IMR-90 (cell line): ENCODE data around the gene SNRPA1. TPM values are rescaled to one million over a fixed set of nuclear protein-coding genes. Genes with fewer than 3 reads are reported as not detected.

Source experiments
- ATAC-seq: fragments of 200-7000 bp; cut with Tn5 transposase; 2 replicates; pipeline ENCODE4 v1.9.1; 2020; ENCODE audit warnings: low read depth, mild to moderate bottlenecking, moderate library complexity
- BruUV-seq: library from RNA; stranded (reverse); fragments of 400-500 nt; replicated peaks from 2 replicates; lab custom pipeline; 2021; lab: Mats Ljungman, UMichigan
- CTCF ChIA-PET: fragments of 300-600 bp; formaldehyde crosslinking; extraction: SDS; loops from one replicate; lab custom pipeline; 2021; ENCODE audit warnings: antibody characterized with exemption; lab: Yijun Ruan, JAX
- POLR2A ChIA-PET: fragments of 300-600 bp; sonication (Branson Sonifier 250); formaldehyde crosslinking; loops from one replicate; lab custom pipeline; 2022; ENCODE audit warnings: antibody characterized with exemption; ENCODE audit not compliant: unreplicated experiment; lab: Charles Lee
- DNase-seq: peaks from one replicate; pipeline ENCODE4 v3.0.0; 2013
- H2AFZ ChIP-seq: replicated peaks from 2 replicates; pipeline ENCODE3; 2013; ENCODE audit warnings: low read length, mild to moderate bottlenecking; ENCODE audit not compliant: poor library complexity
- H2AK5ac ChIP-seq: 2 replicates; pipeline ENCODE4 v1.6.1; 2013; ENCODE audit warnings: low read depth, low read length, inconsistent platforms
- H2AK9ac ChIP-seq: replicated peaks from 2 replicates; pipeline ENCODE3; 2013; ENCODE audit warnings: mild to moderate bottlenecking, low read depth, low read length, moderate library complexity; ENCODE audit not compliant: poor library complexity
- H2BK120ac ChIP-seq: 2 replicates; pipeline ENCODE4 v1.6.1; 2013; ENCODE audit warnings: low read depth, low read length, inconsistent platforms
- H2BK15ac ChIP-seq: 3 replicates; pipeline ENCODE4 v1.6.1; 2013; ENCODE audit warnings: low read depth, low read length, inconsistent platforms
- H2BK20ac ChIP-seq: 2 replicates; pipeline ENCODE4 v1.6.1; 2013; ENCODE audit warnings: low read depth, mild to moderate bottlenecking, inconsistent platforms, low read length, moderate library complexity
- H2BK5ac ChIP-seq: 2 replicates; pipeline ENCODE4 v1.6.1; 2013; ENCODE audit warnings: mild to moderate bottlenecking, low read depth, low read length, inconsistent platforms; ENCODE audit not compliant: poor library complexity, severe bottlenecking
- H3K14ac ChIP-seq: replicated peaks from 2 replicates; pipeline ENCODE4 v1.6.1; 2013; ENCODE audit warnings: low read depth, low read length, inconsistent platforms
- H3K18ac ChIP-seq: 2 replicates; pipeline ENCODE4 v1.6.1; 2013; ENCODE audit warnings: low read depth, low read length, control low read depth
- H3K23ac ChIP-seq: 2 replicates; pipeline ENCODE4 v1.6.1; 2013; ENCODE audit warnings: low read depth, low read length, inconsistent platforms
- H3K27ac ChIP-seq: 2 replicates; pipeline ENCODE4 v1.5.1; 2013; ENCODE audit warnings: mild to moderate bottlenecking, control low read depth, low read length; ENCODE audit not compliant: insufficient read depth
- H3K27me3 ChIP-seq: 2 replicates; pipeline ENCODE4 v1.6.1; 2013; ENCODE audit warnings: low read length; ENCODE audit not compliant: control insufficient read depth, insufficient read depth
- H3K36me3 ChIP-seq: 2 replicates; pipeline ENCODE4 v1.6.1; 2013; ENCODE audit warnings: low read length, mixed read lengths; ENCODE audit not compliant: control insufficient read depth, insufficient read depth
- H3K4ac ChIP-seq: 2 replicates; pipeline ENCODE4 v1.6.1; 2013; ENCODE audit warnings: low read depth, low read length, inconsistent platforms
- H3K4me1 ChIP-seq: 2 replicates; pipeline ENCODE4 v1.6.1; 2013; ENCODE audit warnings: low read length, mixed read lengths; ENCODE audit not compliant: control insufficient read depth, insufficient read depth
- H3K4me2 ChIP-seq: 2 replicates; pipeline ENCODE4 v1.6.1; 2013; ENCODE audit warnings: low read depth, mild to moderate bottlenecking, control low read depth, low read length, moderate library complexity
- H3K4me3 ChIP-seq: 2 replicates; pipeline ENCODE4 v1.5.1; 2013; ENCODE audit warnings: low read depth, mild to moderate bottlenecking, control low read depth, low read length, moderate library complexity; ENCODE audit not compliant: insufficient read depth
- H3K56ac ChIP-seq: 2 replicates; pipeline ENCODE4 v1.6.1; 2013; ENCODE audit warnings: low read length, inconsistent platforms; ENCODE audit not compliant: insufficient read depth; ENCODE audit errors: extremely low read depth
- H3K79me1 ChIP-seq, 2 experiments: 2 replicates each; pipeline ENCODE4 v1.6.1; 2013; ENCODE audit warnings: low read length in 2 of 2, inconsistent platforms in 1 of 2, low read depth in 1 of 2
- H3K9ac ChIP-seq: 2 replicates; pipeline ENCODE4 v1.6.1; 2013; ENCODE audit warnings: low read depth, low read length, control low read depth
- H3K9me1 ChIP-seq: 2 replicates; pipeline ENCODE4 v1.6.1; 2013; ENCODE audit warnings: low read length, inconsistent platforms; ENCODE audit not compliant: insufficient read depth
- H3K9me3 ChIP-seq: 2 replicates; pipeline ENCODE4 v1.6.1; 2013; ENCODE audit warnings: low read length; ENCODE audit not compliant: control insufficient read depth, insufficient read depth
- H4K20me1 ChIP-seq: 2 replicates; pipeline ENCODE4 v1.6.1; 2013; ENCODE audit warnings: low read length, inconsistent platforms; ENCODE audit not compliant: insufficient read depth
- H4K5ac ChIP-seq: 2 replicates; pipeline ENCODE4 v1.6.1; 2013; ENCODE audit warnings: mild to moderate bottlenecking, low read depth, low read length, control low read depth
- H4K8ac ChIP-seq, 2 experiments: 2 replicates each; pipeline ENCODE4 v1.6.1; 2013; ENCODE audit warnings: low read depth in 2 of 2, low read length in 2 of 2, control low read depth in 1 of 2, inconsistent platforms in 1 of 2
- H4K91ac ChIP-seq: 2 replicates; pipeline ENCODE4 v1.6.1; 2013; ENCODE audit warnings: low read depth, low read length, inconsistent platforms; ENCODE audit not compliant: insufficient read depth
- MAFK ChIP-seq: IDR thresholded peaks from 2 replicates; pipeline ENCODE4 v1.6.1; 2012; ENCODE audit warnings: low read depth, low read length, improper control_type of control experiment
- POLR2A ChIP-seq: IDR thresholded peaks from 2 replicates; pipeline ENCODE4 v1.6.1; 2012; ENCODE audit warnings: mild to moderate bottlenecking, low read depth, low read length
- RCOR1 ChIP-seq: IDR thresholded peaks from 2 replicates; pipeline ENCODE4 v1.6.1; 2012; ENCODE audit warnings: mild to moderate bottlenecking, low read length, improper control_type of control experiment; ENCODE audit not compliant: insufficient replicate concordance
- USF2 ChIP-seq: fragments of 150-350 bp; IDR thresholded peaks from 2 replicates; pipeline ENCODE4 v1.6.1; 2017; ENCODE audit warnings: mild to moderate bottlenecking, antibody characterized with exemption, low read length, low read depth
- WGBS, 2 experiments: methylation state at CpG; one replicate each; pipeline versions ENCODE4 v1.1.5 to v1.1.7; 2013; ENCODE audit warnings: missing lambda C conversion rate in 2 of 2; ENCODE audit not compliant: insufficient read length in 1 of 2; ENCODE audit errors: extremely low coverage in 2 of 2; 5-methylcytosine and 5-hydroxymethylcytosine counted together
- dilution Hi-C: fragments of 300-500 bp; cut with HindIII; formaldehyde crosslinking; loops from one replicate; pipeline ENCODE4 v1.14.3; 2018; ENCODE audit warnings: low sequenced_read_pairs; ENCODE audit not compliant: unreplicated experiment
- in situ Hi-C: fragments of 300-500 bp; cut with MboI; formaldehyde crosslinking; loops from 3 replicates; pipeline ENCODE4 v1.14.3; 2019; ENCODE audit warnings: low sequenced_read_pairs, inconsistent platforms, mixed read lengths
- intact Hi-C: fragments of 100-400 bp; cut with micrococcal nuclease; formaldehyde crosslinking; loops from 2 replicates; pipeline ENCODE4 v1.10.0; 2022
- polyA plus RNA-seq, 3 experiments: library from polyadenylated mRNA; depleted of rRNA; stranded (reverse); fragments of >200 nt; gene quantifications; 2 replicates each; pipeline ENCODE4 v1.2.3, GENCODE V29; 2012; ENCODE audit warnings: low replicate concordance in 1 of 3
- total RNA-seq: library from RNA; depleted of rRNA; stranded (reverse); fragments of >200 nt; gene quantifications from 2 replicates; pipeline ENCODE4 v1.2.3, GENCODE V29; 2012

The SNRPA1 gene
- total and polyA plus RNA-seq, 2 of the 4 experiments (the other 2 are of a cell fraction): 37.1 to 79.9 TPM

GRCh38 chr15:101315736-101316135 lies 20.7 kb upstream of the SNRPA1 start:
- Histone ChIP-seq H2BK20ac (no peak overlapping the region), H3K27ac (no peak overlapping the region), H3K56ac (no peak overlapping the region), H3K9me3 (no peaks in the 10 kb centered on the region), H3K23ac (no peak overlapping the region), H3K18ac (no peak overlapping the region), H2AFZ (no peak overlapping the region), H3K9ac (no peak overlapping the region), H3K14ac (no peak overlapping the region), H4K8ac (no peak overlapping the region), H3K4me3 (no peak overlapping the region), H2AK9ac (no peak overlapping the region), H3K4me2 (no peak overlapping the region), H4K91ac (no peak overlapping the region), H3K79me1 (no peaks in the 10 kb centered on the region), H2BK5ac (no peak overlapping the region), H3K4me1 (no peaks in the 10 kb centered on the region), H2BK120ac (no peak overlapping the region), H2AK5ac (no peak overlapping the region), H4K20me1 (no peaks in the 10 kb centered on the region), H4K5ac (no peak overlapping the region), H3K4ac (no peak overlapping the region), H3K9me1 (no peaks in the 10 kb centered on the region), H2BK15ac (no peak overlapping the region), H3K27me3 (peaks cover 29% of the 10 kb centered on the region), H3K36me3 (no peaks in the 10 kb centered on the region)
- dilution Hi-C loops: no loop called here
- ATAC-seq (no peak), DNase-seq (no peak)
- POLR2A ChIA-PET: no interaction called here
- in situ Hi-C loops: no loop called here
- BruUV-seq: no TSS peak
- WGBS, 2 experiments: no CpG with 5 or more reads among the region's 10 CpGs
- CTCF ChIA-PET: interaction anchor here (1.6 kb wide), 1 partner anchor 11 kb away, joined by 4 read pairs; no protein-coding TSS in a partner anchor
- TF ChIP-seq POLR2A (no peak), RCOR1 (no peak), MAFK (no peak), USF2 (no peak)
- intact Hi-C loops: no loop called here
